Neural progenitor cell (in vitro differentiated cells): ENCODE results near the gene L3MBTL3. TPM values are rescaled to one million over a fixed set of nuclear protein-coding genes. Genes with fewer than 3 reads are reported as not detected.

Experiments used
- DNase-seq: peaks from one replicate; pipeline ENCODE4 v3.0.0-alpha.2; 2016; ENCODE audit warnings: low spot score
- H2AFZ ChIP-seq: fragments of 200-600 bp; sonication (generic); replicated peaks from 2 replicates; pipeline ENCODE4 v1.6.1; 2016; ENCODE audit warnings: antibody characterized with exemption
- H3F3A ChIP-seq: fragments of 200-600 bp; sonication (generic); 2 replicates; pipeline ENCODE4 v1.6.1; 2016; ENCODE audit warnings: antibody characterized with exemption, low read depth
- H3K27ac ChIP-seq: fragments of 200-600 bp; sonication (generic); 2 replicates; pipeline ENCODE4 v1.5.1; 2016; ENCODE audit warnings: mild to moderate bottlenecking
- H3K27me3 ChIP-seq: fragments of 200-600 bp; sonication (generic); 2 replicates; pipeline ENCODE4 v1.6.1; 2016; ENCODE audit warnings: mild to moderate bottlenecking, moderate library complexity
- H3K36me3 ChIP-seq: fragments of 200-600 bp; sonication (generic); 2 replicates; pipeline ENCODE4 v1.5.1; 2016
- H3K4me1 ChIP-seq: fragments of 200-600 bp; sonication (generic); 2 replicates; pipeline ENCODE4 v1.6.1; 2016; ENCODE audit warnings: mixed run types
- H3K4me2 ChIP-seq: fragments of 200-600 bp; sonication (generic); 2 replicates; pipeline ENCODE4 v1.6.1; 2016
- H3K4me3 ChIP-seq: fragments of 200-600 bp; sonication (generic); 2 replicates; pipeline ENCODE4 v1.5.1; 2016
- H3K79me2 ChIP-seq: fragments of 200-600 bp; sonication (generic); 2 replicates; pipeline ENCODE4 v1.6.1; 2016; ENCODE audit warnings: low read depth
- H3K9ac ChIP-seq: fragments of 200-600 bp; sonication (generic); 2 replicates; pipeline ENCODE4 v1.6.1; 2016
- H3K9me3 ChIP-seq: fragments of 200-600 bp; sonication (generic); 2 replicates; pipeline ENCODE4 v1.5.1; 2016; ENCODE audit warnings: low read depth
- H4K20me1 ChIP-seq: fragments of 200-600 bp; sonication (generic); 2 replicates; pipeline ENCODE4 v1.6.1; 2016; ENCODE audit warnings: low read depth
- H3K27ac Mint-ChIP-seq: 3 replicates; pipeline ENCODE4 v1.8.0; 2021; ENCODE audit warnings: mixed read lengths
- H3K27me3 Mint-ChIP-seq: 2 replicates; pipeline ENCODE4 v1.8.0; 2022; ENCODE audit warnings: low read depth, mild to moderate bottlenecking, inconsistent platforms, moderate library complexity, mixed read lengths; ENCODE audit not compliant: insufficient read depth
- H3K36me3 Mint-ChIP-seq: 3 replicates; pipeline ENCODE4 v1.8.0; 2021; ENCODE audit warnings: mixed read lengths
- H3K4me1 Mint-ChIP-seq: 3 replicates; pipeline ENCODE4 v1.8.0; 2021; ENCODE audit warnings: mixed read lengths
- H3K4me3 Mint-ChIP-seq: 3 replicates; pipeline ENCODE4 v1.8.0; 2021; ENCODE audit warnings: mild to moderate bottlenecking, moderate library complexity, mixed read lengths
- H3K9me3 Mint-ChIP-seq: 3 replicates; pipeline ENCODE4 v1.8.0; 2020; ENCODE audit warnings: mixed read lengths
- EZH2 ChIP-seq: fragments of 200-600 bp; sonication (generic); IDR thresholded peaks from 2 replicates; pipeline ENCODE4 v1.6.1; 2017; ENCODE audit warnings: antibody characterized with exemption, mild to moderate bottlenecking, moderate library complexity
- EZH2phosphoT487 ChIP-seq: fragments of 200-600 bp; sonication (generic); IDR thresholded peaks from 2 replicates; pipeline ENCODE4 v1.6.1; 2017; ENCODE audit warnings: antibody characterized with exemption
- total RNA-seq: library from RNA; depleted of rRNA; stranded (reverse); fragments of >200 nt; gene quantifications from 2 replicates; pipeline ENCODE4 v1.2.3, GENCODE V29; 2015; ENCODE audit warnings: low replicate concordance
- TF ChIP-seq, protein P1 (sequence below): fragments of 200-600 bp; sonication (generic); IDR thresholded peaks from 2 replicates; pipeline ENCODE4 v1.5.1; 2017; ENCODE audit warnings: antibody characterized with exemption, mild to moderate bottlenecking

L3MBTL3 gene
- total RNA-seq, 1 donor from 2014 or later = 22.2 TPM

DNA sequence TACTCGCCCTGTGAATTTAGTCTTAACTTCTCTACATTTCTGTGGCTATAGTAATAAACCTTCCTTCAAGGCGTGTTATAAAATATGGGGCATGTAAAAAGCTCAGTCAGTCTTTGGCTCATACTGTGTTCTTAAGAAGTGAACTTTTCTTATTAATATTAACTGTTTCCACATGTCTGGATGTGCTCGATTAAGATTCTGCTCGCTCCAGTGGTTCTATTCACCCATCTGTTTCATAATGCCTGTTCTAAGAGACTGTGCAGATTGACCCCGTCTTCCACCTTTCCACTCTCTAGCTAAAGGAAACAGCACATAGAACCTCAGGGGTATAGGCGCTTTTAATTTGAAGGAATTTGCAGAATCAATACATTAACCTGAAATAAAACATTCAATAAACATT lies 99.9 kb downstream of the L3MBTL3 start:
- H3K36me3 Mint-ChIP-seq = peaks cover 2% of the 10 kb centered on the region
- H3K4me2 ChIP-seq = no peak overlapping the region
- no peaks in the 10 kb centered on the region for H3K36me3 ChIP-seq
- no peak overlapping the region for H3K27ac Mint-ChIP-seq
- H3K4me3 ChIP-seq = no peak overlapping the region
- H3K27me3 ChIP-seq = no peaks in the 10 kb centered on the region
- H3K9me3 ChIP-seq = no peaks in the 10 kb centered on the region
- no peak overlapping the region for H3K4me3 Mint-ChIP-seq
- H3K27me3 Mint-ChIP-seq = no peaks in the 10 kb centered on the region
- H3K4me1 Mint-ChIP-seq = peaks cover 15% of the 10 kb centered on the region
- no peaks in the 10 kb centered on the region for H3K9me3 Mint-ChIP-seq
- H4K20me1 ChIP-seq = no peaks in the 10 kb centered on the region
- H3K4me1 ChIP-seq = no peaks in the 10 kb centered on the region
- no peak for TF ChIP-seq EZH2
- no peak overlapping the region for H3K9ac ChIP-seq
- no peaks in the 10 kb centered on the region for H3F3A ChIP-seq
- H2AFZ ChIP-seq = no peak overlapping the region
- H3K79me2 ChIP-seq = no peaks in the 10 kb centered on the region
- H3K27ac ChIP-seq = no peak overlapping the region
- DNase-seq = no peak

DNA sequence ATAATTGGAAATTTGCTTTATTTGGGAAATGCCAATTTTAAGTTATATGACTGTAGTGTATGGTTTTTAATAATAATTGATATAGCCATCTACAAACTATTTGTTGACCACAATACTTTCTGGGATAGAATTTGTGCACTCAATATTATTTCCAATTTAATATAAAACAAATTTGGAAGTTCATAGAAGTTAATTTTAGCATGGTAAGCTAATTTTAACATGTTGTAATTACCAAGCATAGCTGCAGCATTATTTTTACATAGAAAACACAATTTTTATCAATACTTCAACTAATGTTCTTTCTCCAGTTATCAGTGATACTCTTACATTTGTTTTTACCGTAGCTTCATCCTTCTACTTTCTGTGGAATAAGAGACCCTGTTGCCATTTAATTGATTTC lies 100.8 kb downstream of the L3MBTL3 start:
- no peaks in the 10 kb centered on the region for H3K79me2 ChIP-seq
- no peaks in the 10 kb centered on the region for H3K27me3 ChIP-seq
- no peak for DNase-seq
- no peak overlapping the region for H3K27ac ChIP-seq
- no peak overlapping the region for H2AFZ ChIP-seq
- no peaks in the 10 kb centered on the region for H3K4me1 ChIP-seq
- no peaks in the 10 kb centered on the region for H3F3A ChIP-seq
- Mint-ChIP-seq H3K27ac (no peak overlapping the region), H3K36me3 (peaks cover 2% of the 10 kb centered on the region), H3K27me3 (no peaks in the 10 kb centered on the region), H3K9me3 (no peaks in the 10 kb centered on the region), H3K4me3 (no peak overlapping the region), H3K4me1 (peaks cover 15% of the 10 kb centered on the region)
- TF ChIP-seq, protein P1, sequence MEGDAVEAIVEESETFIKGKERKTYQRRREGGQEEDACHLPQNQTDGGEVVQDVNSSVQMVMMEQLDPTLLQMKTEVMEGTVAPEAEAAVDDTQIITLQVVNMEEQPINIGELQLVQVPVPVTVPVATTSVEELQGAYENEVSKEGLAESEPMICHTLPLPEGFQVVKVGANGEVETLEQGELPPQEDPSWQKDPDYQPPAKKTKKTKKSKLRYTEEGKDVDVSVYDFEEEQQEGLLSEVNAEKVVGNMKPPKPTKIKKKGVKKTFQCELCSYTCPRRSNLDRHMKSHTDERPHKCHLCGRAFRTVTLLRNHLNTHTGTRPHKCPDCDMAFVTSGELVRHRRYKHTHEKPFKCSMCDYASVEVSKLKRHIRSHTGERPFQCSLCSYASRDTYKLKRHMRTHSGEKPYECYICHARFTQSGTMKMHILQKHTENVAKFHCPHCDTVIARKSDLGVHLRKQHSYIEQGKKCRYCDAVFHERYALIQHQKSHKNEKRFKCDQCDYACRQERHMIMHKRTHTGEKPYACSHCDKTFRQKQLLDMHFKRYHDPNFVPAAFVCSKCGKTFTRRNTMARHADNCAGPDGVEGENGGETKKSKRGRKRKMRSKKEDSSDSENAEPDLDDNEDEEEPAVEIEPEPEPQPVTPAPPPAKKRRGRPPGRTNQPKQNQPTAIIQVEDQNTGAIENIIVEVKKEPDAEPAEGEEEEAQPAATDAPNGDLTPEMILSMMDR = no peak
- no peak for TF ChIP-seq EZH2
- no peak for TF ChIP-seq EZH2phosphoT487
- H3K4me3 ChIP-seq = no peak overlapping the region
- H3K4me2 ChIP-seq = no peak overlapping the region
- no peaks in the 10 kb centered on the region for H4K20me1 ChIP-seq
- no peak overlapping the region for H3K9ac ChIP-seq
- no peaks in the 10 kb centered on the region for H3K9me3 ChIP-seq
- H3K36me3 ChIP-seq = no peaks in the 10 kb centered on the region

DNA sequence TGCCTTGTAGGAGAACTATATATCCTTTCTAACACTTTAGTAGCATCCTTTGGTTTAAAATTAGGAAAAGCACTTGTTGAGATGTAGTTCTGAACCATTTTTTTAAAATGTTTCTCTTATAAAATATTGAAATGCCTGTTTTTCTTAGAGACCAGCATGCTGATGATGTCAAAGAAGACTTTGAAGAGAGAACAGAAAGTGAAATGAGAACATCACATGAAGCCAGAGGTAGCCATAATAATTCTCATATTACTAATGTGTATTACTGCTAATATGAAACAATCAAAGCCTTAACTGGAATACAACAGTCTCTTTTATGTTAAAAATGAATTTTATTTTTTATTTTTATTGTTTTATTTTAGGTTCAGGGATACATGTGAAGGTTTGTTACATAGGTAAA lies 102.3 kb downstream of the L3MBTL3 start:
- TF ChIP-seq, protein P1 = no peak
- TF ChIP-seq EZH2 = no peak
- no peak for TF ChIP-seq EZH2phosphoT487
- H3K4me1 Mint-ChIP-seq = peaks cover 15% of the 10 kb centered on the region
- no peak overlapping the region for H2AFZ ChIP-seq

DNA sequence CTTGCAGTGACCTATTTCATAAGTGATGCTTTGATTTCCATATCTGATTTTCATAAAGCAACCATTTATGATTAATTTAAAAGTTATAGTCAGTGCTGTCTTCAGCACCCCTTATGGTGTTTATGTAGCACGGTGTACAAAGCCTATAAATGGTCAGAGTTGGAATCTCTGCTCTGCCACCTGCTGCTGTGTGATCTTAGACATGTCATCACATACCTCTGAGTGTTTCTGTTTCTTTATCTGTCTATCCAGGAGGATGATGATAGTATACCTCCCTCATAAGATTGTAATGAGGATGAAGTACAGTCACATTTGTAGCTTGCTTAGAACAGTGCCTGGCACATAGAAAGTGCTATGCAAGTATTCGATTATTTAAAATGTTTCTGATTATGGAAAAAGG lies 103.9 kb downstream of the L3MBTL3 start:
- H3K4me1 Mint-ChIP-seq = peaks cover 14% of the 10 kb centered on the region
- H3K27me3 Mint-ChIP-seq = no peaks in the 10 kb centered on the region
- H3K4me3 Mint-ChIP-seq = no peak overlapping the region
- Histone ChIP-seq H3K9ac (no peak overlapping the region), H3K79me2 (no peaks in the 10 kb centered on the region), H3K36me3 (no peaks in the 10 kb centered on the region), H3K27me3 (no peaks in the 10 kb centered on the region), H3K27ac (no peak overlapping the region), H3F3A (no peaks in the 10 kb centered on the region), H3K4me1 (no peaks in the 10 kb centered on the region), H3K9me3 (no peaks in the 10 kb centered on the region), H4K20me1 (no peaks in the 10 kb centered on the region), H3K4me3 (no peak overlapping the region), H3K4me2 (no peak overlapping the region), H2AFZ (no peak overlapping the region)
- peaks cover 4% of the 10 kb centered on the region for H3K36me3 Mint-ChIP-seq
- TF ChIP-seq EZH2 = no peak
- no peak for TF ChIP-seq EZH2phosphoT487
- TF ChIP-seq, protein P1 = no peak
- no peaks in the 10 kb centered on the region for H3K9me3 Mint-ChIP-seq
- DNase-seq = no peak
- no peak overlapping the region for H3K27ac Mint-ChIP-seq

More for the DNA sequence above, 102.3 kb downstream of the L3MBTL3 start:
- H3K4me3 ChIP-seq = no peak overlapping the region
- H3K9me3 ChIP-seq = no peaks in the 10 kb centered on the region
- no peak overlapping the region for H3K27ac ChIP-seq
- no peaks in the 10 kb centered on the region for H3F3A ChIP-seq
- no peak overlapping the region for H3K4me2 ChIP-seq
- no peaks in the 10 kb centered on the region for H4K20me1 ChIP-seq
- H3K27me3 ChIP-seq = no peaks in the 10 kb centered on the region
- no peaks in the 10 kb centered on the region for H3K4me1 ChIP-seq
- H3K36me3 Mint-ChIP-seq = peaks cover 4% of the 10 kb centered on the region
- H3K27me3 Mint-ChIP-seq = no peaks in the 10 kb centered on the region
- H3K9me3 Mint-ChIP-seq = no peaks in the 10 kb centered on the region
- H3K4me3 Mint-ChIP-seq = no peak overlapping the region
- H3K79me2 ChIP-seq = no peaks in the 10 kb centered on the region
- no peak overlapping the region for H3K27ac Mint-ChIP-seq
- H3K9ac ChIP-seq = no peak overlapping the region
- DNase-seq = no peak
- H3K36me3 ChIP-seq = no peaks in the 10 kb centered on the region
